HEK293 (cell line): Measurements from ENCODE around the gene SIGMAR1.

ENCODE experiments used
- CTCF ChIA-PET: fragments of 350-600 bp; formaldehyde crosslinking; extraction: SDS; loops from one replicate; lab custom pipeline; 2021; ENCODE audit warnings: antibody characterized with exemption; lab: Yijun Ruan, JAX
- POLR2A ChIA-PET: fragments of 300-600 bp; formaldehyde crosslinking; extraction: SDS; loops from one replicate; lab custom pipeline; 2020; ENCODE audit warnings: antibody characterized with exemption, inconsistent platforms; lab: Yijun Ruan, JAX
- H3K27ac ChIP-seq: fragments of 200-500 bp; sonication (Bioruptor generic); 2 replicates; pipeline ENCODE4 v1.5.1; 2014; ENCODE audit warnings: low read depth, low read length, control low read depth, inconsistent platforms; ENCODE audit errors: extremely low read depth
- H3K36me3 ChIP-seq, 2 experiments: fragments of 200-500 bp in 1 of 2; sonication (Bioruptor generic) in 1 of 2; 1 replicate in 1 of 2; 2 replicates in 1 of 2; pipeline ENCODE4 v1.5.1; 2014 to 2017; ENCODE audit warnings: inconsistent platforms in 2 of 2, low read length in 2 of 2; ENCODE audit not compliant: control insufficient read depth in 2 of 2, insufficient read depth in 1 of 2
- H3K4me1 ChIP-seq: fragments of 200-500 bp; sonication (Bioruptor generic); 2 replicates; pipeline ENCODE4 v1.5.1; 2014; ENCODE audit warnings: mild to moderate bottlenecking, low read length, inconsistent platforms; ENCODE audit not compliant: control insufficient read depth, insufficient read depth
- H3K4me3 ChIP-seq: 2 replicates; pipeline ENCODE4 v1.5.1; 2011; ENCODE audit warnings: low read depth, mild to moderate bottlenecking, control low read depth, low read length, moderate library complexity
- H3K9me3 ChIP-seq: fragments of 200-500 bp; sonication (Bioruptor generic); 2 replicates; pipeline ENCODE4 v1.5.1; 2014; ENCODE audit warnings: low read depth, low read length, inconsistent platforms; ENCODE audit not compliant: control insufficient read depth, insufficient read depth
- GFI1B ChIP-seq: fragments of 450-650 bp; formaldehyde crosslinking; IDR thresholded peaks from 2 replicates; pipeline ENCODE4 v1.5.1; 2016; ENCODE audit warnings: missing biosample characterization, missing genetic modification characterization
- GLI2 ChIP-seq: fragments of 450-650 bp; formaldehyde crosslinking; IDR thresholded peaks from 2 replicates; pipeline ENCODE4; 2017; ENCODE audit warnings: missing biosample characterization, missing genetic modification characterization, low read depth, borderline replicate concordance
- GLIS1 ChIP-seq: fragments of 450-650 bp; formaldehyde crosslinking; IDR thresholded peaks from 2 replicates; pipeline ENCODE4 v1.5.1; 2016; ENCODE audit warnings: missing biosample characterization, missing genetic modification characterization
- GLIS2 ChIP-seq: fragments of 450-650 bp; formaldehyde crosslinking; IDR thresholded peaks from 2 replicates; pipeline ENCODE4 v1.5.1; 2016; ENCODE audit warnings: missing biosample characterization, missing genetic modification characterization
- IKZF3 ChIP-seq: fragments of 450-650 bp; IDR thresholded peaks from 2 replicates; pipeline ENCODE4 v1.5.0; 2018; ENCODE audit warnings: missing biosample characterization, mild to moderate bottlenecking, missing genetic modification characterization, moderate library complexity
- PRDM1 ChIP-seq: fragments of 450-650 bp; formaldehyde crosslinking; IDR thresholded peaks from 2 replicates; pipeline ENCODE4; 2016; ENCODE audit warnings: missing biosample characterization, missing genetic modification characterization
- SALL2 ChIP-seq: fragments of 450-650 bp; formaldehyde crosslinking; IDR thresholded peaks from 2 replicates; pipeline ENCODE4 v1.5.0; 2017; ENCODE audit warnings: missing biosample characterization, mild to moderate bottlenecking, missing genetic modification characterization, borderline replicate concordance
- SCRT2 ChIP-seq: fragments of 450-650 bp; formaldehyde crosslinking; IDR thresholded peaks from 2 replicates; pipeline ENCODE4 v1.5.1; 2016; ENCODE audit warnings: missing biosample characterization, missing genetic modification characterization
- SP2 ChIP-seq: fragments of 450-650 bp; formaldehyde crosslinking; IDR thresholded peaks from 2 replicates; pipeline ENCODE4 v1.5.1; 2016; ENCODE audit warnings: missing biosample characterization, missing genetic modification characterization
- SP3 ChIP-seq: fragments of 450-650 bp; formaldehyde crosslinking; IDR thresholded peaks from 2 replicates; pipeline ENCODE4 v1.5.1; 2016; ENCODE audit warnings: missing biosample characterization, missing genetic modification characterization
- ZEB2 ChIP-seq: fragments of 450-650 bp; formaldehyde crosslinking; IDR thresholded peaks from 2 replicates; pipeline ENCODE4 v1.5.1; 2016; ENCODE audit warnings: missing biosample characterization, missing genetic modification characterization
- ZFHX2 ChIP-seq: fragments of 450-650 bp; formaldehyde crosslinking; conservative IDR thresholded peaks from 2 replicates; pipeline ENCODE4 v1.5.1; 2016; ENCODE audit warnings: missing biosample characterization, missing genetic modification characterization
- ZIC2 ChIP-seq: fragments of 450-650 bp; formaldehyde crosslinking; IDR thresholded peaks from 2 replicates; pipeline ENCODE4 v1.5.1; 2016; ENCODE audit warnings: missing biosample characterization, missing genetic modification characterization
- ZNF112 ChIP-seq: fragments of 450-650 bp; formaldehyde crosslinking; IDR thresholded peaks from 2 replicates; pipeline ENCODE4 v1.5.0; 2017; ENCODE audit warnings: missing biosample characterization, missing genetic modification characterization
- ZNF155 ChIP-seq: fragments of 450-650 bp; formaldehyde crosslinking; IDR thresholded peaks from 2 replicates; pipeline ENCODE4 v1.5.1; 2016; ENCODE audit warnings: missing biosample characterization, missing genetic modification characterization
- ZNF239 ChIP-seq: fragments of 450-650 bp; formaldehyde crosslinking; IDR thresholded peaks from 2 replicates; pipeline ENCODE4 v1.5.1; 2016; ENCODE audit warnings: missing biosample characterization, missing genetic modification characterization
- ZNF302 ChIP-seq: fragments of 450-650 bp; formaldehyde crosslinking; IDR thresholded peaks from 2 replicates; pipeline ENCODE4 v1.5.1; 2016; ENCODE audit warnings: missing biosample characterization, missing genetic modification characterization, low read depth
- ZNF391 ChIP-seq: fragments of 450-650 bp; formaldehyde crosslinking; IDR thresholded peaks from 2 replicates; pipeline ENCODE4 v1.5.1; 2016; ENCODE audit warnings: low read depth, missing biosample characterization, missing genetic modification characterization, borderline replicate concordance
- ZNF530 ChIP-seq: fragments of 450-650 bp; formaldehyde crosslinking; IDR thresholded peaks from 2 replicates; pipeline ENCODE4 v1.5.1; 2016; ENCODE audit warnings: low read depth, missing biosample characterization, missing genetic modification characterization
- ZNF555 ChIP-seq: fragments of 450-650 bp; formaldehyde crosslinking; conservative IDR thresholded peaks from 2 replicates; pipeline ENCODE4 v1.5.1; 2017; ENCODE audit warnings: missing biosample characterization, mild to moderate bottlenecking, missing genetic modification characterization, inconsistent platforms
- ZNF585B ChIP-seq: fragments of 450-650 bp; formaldehyde crosslinking; IDR thresholded peaks from 2 replicates; pipeline ENCODE4 v1.5.1; 2016; ENCODE audit warnings: missing biosample characterization, missing genetic modification characterization
- ZNF596 ChIP-seq: fragments of 450-650 bp; IDR thresholded peaks from 2 replicates; pipeline ENCODE4 v1.5.0; 2018; ENCODE audit warnings: missing biosample characterization, mild to moderate bottlenecking, missing genetic modification characterization, moderate library complexity
- ZNF600 ChIP-seq: fragments of 450-650 bp; formaldehyde crosslinking; IDR thresholded peaks from 2 replicates; pipeline ENCODE4 v1.5.1; 2016; ENCODE audit warnings: missing biosample characterization, missing genetic modification characterization
- ZNF623 ChIP-seq: fragments of 450-650 bp; formaldehyde crosslinking; IDR thresholded peaks from 2 replicates; pipeline ENCODE4 v1.5.1; 2016; ENCODE audit warnings: missing biosample characterization, missing genetic modification characterization
- ZNF626 ChIP-seq: fragments of 450-650 bp; sonication (Bioruptor Pico); formaldehyde crosslinking; IDR thresholded peaks from 2 replicates; pipeline ENCODE4 v1.5.1; 2018; ENCODE audit warnings: missing biosample characterization, missing genetic modification characterization, inconsistent platforms
- ZNF670 ChIP-seq: fragments of 450-650 bp; formaldehyde crosslinking; IDR thresholded peaks from 2 replicates; pipeline ENCODE4 v1.5.1; 2016; ENCODE audit warnings: missing biosample characterization, missing genetic modification characterization, low read depth
- ZNF777 ChIP-seq: fragments of 450-650 bp; formaldehyde crosslinking; IDR thresholded peaks from 2 replicates; pipeline ENCODE4 v1.5.1; 2017; ENCODE audit warnings: missing biosample characterization, missing genetic modification characterization, borderline replicate concordance
- TF ChIP-seq, protein P1 (sequence below): fragments of 450-650 bp; formaldehyde crosslinking; IDR thresholded peaks from 2 replicates; pipeline ENCODE4 v1.5.1; 2016; ENCODE audit warnings: missing biosample characterization, missing genetic modification characterization, low read depth
- TF ChIP-seq, protein P2 (sequence below): fragments of 450-650 bp; formaldehyde crosslinking; IDR thresholded peaks from 2 replicates; pipeline ENCODE4 v1.5.1; 2016; ENCODE audit warnings: missing biosample characterization, missing genetic modification characterization
- TF ChIP-seq, protein P3 (sequence below): fragments of 450-650 bp; formaldehyde crosslinking; IDR thresholded peaks from 2 replicates; pipeline ENCODE4 v1.5.1; 2016; ENCODE audit warnings: missing biosample characterization, missing genetic modification characterization
- TF ChIP-seq, protein P4 (sequence below): fragments of 450-650 bp; IDR thresholded peaks from 2 replicates; pipeline ENCODE4 v1.5.1; 2018; ENCODE audit warnings: missing biosample characterization, missing genetic modification characterization

SIGMAR1 gene

DNA sequence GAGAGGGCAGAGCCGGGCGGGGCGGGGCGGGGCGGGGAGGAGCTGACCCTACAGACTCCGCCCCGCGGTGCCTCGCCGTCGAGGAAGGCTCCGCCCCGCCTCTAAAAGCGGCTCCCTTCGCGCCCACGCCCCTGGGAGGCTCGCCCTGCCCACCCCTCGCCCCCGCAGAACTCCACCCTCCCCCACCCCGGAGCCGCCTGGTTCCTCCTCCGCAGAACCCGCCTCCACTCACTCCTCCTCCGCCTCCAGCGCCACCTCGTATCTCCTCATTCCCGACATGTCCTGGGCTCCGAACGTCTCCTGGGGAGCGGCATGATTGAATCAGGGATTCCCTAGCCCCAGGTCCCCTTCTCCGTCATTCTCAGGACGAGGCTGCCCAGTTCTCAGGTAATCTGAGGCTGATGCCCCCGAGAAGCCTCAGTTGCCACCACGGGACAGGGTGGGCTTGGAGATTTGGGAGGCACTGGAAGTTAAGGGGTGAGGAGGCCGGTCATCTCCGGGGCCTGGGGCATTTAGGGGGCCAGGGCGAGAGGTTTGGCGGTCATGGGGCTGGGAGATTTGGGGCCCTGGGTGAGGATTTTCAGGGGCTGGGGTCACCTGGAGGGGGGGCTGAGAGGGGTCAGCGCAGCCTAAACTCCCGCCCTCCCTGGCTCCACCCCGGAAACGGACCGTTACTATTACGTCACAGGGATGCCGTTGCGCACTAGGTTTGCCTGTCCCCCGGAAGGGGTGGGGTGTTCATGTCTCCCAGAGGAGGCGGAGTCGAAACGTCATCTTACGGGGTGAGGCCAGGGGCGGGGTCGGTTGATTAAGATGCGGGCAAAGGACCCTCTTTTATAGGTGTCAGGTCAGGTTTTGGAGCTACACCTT lies 28.0 kb upstream of the SIGMAR1 start:
- peaks cover 0 to 26% of the 10 kb centered on the region in 2 experiments; a peak in 1 of 3 replicates for H3K36me3 ChIP-seq
- peak overlapping the region; percentile 74 for H3K4me3 ChIP-seq
- POLR2A ChIA-PET = interaction anchor here (0.7 to 1.6 kb wide), 9 partner anchors 9 to 786 kb away, joined by 3 to 14 read pairs (median 4); partner anchors contain the start of genes GALT, IL11RA and SIGMAR1
- CTCF ChIA-PET = interaction anchor here (0.5 to 2.2 kb wide), 5 partner anchors 31 to 907 kb away, joined by 3 to 8 read pairs (median 5); no protein-coding TSS in a partner anchor
- H3K27ac ChIP-seq = peak overlapping the region; percentile 87
- peaks cover 5% of the 10 kb centered on the region; the same call in 1 of the 2 replicates for H3K4me1 ChIP-seq
- no peaks in the 10 kb centered on the region for H3K9me3 ChIP-seq
- no peak for TF ChIP-seq ZNF555
- no peak for TF ChIP-seq ZNF239 (tag by site-specific recombination)
- no peak for TF ChIP-seq GLIS1
- no peak for TF ChIP-seq ZNF626
- TF ChIP-seq, protein P1, sequence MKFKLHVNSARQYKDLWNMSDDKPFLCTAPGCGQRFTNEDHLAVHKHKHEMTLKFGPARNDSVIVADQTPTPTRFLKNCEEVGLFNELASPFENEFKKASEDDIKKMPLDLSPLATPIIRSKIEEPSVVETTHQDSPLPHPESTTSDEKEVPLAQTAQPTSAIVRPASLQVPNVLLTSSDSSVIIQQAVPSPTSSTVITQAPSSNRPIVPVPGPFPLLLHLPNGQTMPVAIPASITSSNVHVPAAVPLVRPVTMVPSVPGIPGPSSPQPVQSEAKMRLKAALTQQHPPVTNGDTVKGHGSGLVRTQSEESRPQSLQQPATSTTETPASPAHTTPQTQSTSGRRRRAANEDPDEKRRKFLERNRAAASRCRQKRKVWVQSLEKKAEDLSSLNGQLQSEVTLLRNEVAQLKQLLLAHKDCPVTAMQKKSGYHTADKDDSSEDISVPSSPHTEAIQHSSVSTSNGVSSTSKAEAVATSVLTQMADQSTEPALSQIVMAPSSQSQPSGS = peak; percentile 94
- peak; percentile 65 for TF ChIP-seq SP3 (tag by site-specific recombination)
- TF ChIP-seq, protein P2, sequence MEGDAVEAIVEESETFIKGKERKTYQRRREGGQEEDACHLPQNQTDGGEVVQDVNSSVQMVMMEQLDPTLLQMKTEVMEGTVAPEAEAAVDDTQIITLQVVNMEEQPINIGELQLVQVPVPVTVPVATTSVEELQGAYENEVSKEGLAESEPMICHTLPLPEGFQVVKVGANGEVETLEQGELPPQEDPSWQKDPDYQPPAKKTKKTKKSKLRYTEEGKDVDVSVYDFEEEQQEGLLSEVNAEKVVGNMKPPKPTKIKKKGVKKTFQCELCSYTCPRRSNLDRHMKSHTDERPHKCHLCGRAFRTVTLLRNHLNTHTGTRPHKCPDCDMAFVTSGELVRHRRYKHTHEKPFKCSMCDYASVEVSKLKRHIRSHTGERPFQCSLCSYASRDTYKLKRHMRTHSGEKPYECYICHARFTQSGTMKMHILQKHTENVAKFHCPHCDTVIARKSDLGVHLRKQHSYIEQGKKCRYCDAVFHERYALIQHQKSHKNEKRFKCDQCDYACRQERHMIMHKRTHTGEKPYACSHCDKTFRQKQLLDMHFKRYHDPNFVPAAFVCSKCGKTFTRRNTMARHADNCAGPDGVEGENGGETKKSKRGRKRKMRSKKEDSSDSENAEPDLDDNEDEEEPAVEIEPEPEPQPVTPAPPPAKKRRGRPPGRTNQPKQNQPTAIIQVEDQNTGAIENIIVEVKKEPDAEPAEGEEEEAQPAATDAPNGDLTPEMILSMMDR = no peak; the same call in 1 of the 2 replicates
- TF ChIP-seq IKZF3 (tag by site-specific recombination) = peak; percentile 72
- no peak for TF ChIP-seq ZEB2 (tag by site-specific recombination)
- no peak for TF ChIP-seq ZNF596 (tag by site-specific recombination)
- no peak for TF ChIP-seq GLI2
- no peak for TF ChIP-seq ZNF112 (tag by site-specific recombination)
- TF ChIP-seq ZFHX2 (tag by site-specific recombination) = peak; percentile 95
- TF ChIP-seq SALL2 (tag by site-specific recombination) = no peak
- TF ChIP-seq ZNF530 (tag by site-specific recombination) = no peak
- TF ChIP-seq ZNF155 (tag by site-specific recombination) = no peak
- no peak for TF ChIP-seq ZNF623 (tag by site-specific recombination)
- no peak for TF ChIP-seq ZNF600 (tag by site-specific recombination)
- TF ChIP-seq ZNF302 (tag by site-specific recombination) = no peak
- TF ChIP-seq ZNF585B = no peak
- TF ChIP-seq, protein P3, sequence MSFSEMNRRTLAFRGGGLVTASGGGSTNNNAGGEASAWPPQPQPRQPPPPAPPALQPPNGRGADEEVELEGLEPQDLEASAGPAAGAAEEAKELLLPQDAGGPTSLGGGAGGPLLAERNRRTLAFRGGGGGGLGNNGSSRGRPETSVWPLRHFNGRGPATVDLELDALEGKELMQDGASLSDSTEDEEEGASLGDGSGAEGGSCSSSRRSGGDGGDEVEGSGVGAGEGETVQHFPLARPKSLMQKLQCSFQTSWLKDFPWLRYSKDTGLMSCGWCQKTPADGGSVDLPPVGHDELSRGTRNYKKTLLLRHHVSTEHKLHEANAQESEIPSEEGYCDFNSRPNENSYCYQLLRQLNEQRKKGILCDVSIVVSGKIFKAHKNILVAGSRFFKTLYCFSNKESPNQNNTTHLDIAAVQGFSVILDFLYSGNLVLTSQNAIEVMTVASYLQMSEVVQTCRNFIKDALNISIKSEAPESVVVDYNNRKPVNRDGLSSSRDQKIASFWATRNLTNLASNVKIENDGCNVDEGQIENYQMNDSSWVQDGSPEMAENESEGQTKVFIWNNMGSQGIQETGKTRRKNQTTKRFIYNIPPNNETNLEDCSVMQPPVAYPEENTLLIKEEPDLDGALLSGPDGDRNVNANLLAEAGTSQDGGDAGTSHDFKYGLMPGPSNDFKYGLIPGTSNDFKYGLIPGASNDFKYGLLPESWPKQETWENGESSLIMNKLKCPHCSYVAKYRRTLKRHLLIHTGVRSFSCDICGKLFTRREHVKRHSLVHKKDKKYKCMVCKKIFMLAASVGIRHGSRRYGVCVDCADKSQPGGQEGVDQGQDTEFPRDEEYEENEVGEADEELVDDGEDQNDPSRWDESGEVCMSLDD (tag by site-specific recombination) = peak; percentile 72; the same call in 1 of the 2 replicates
- TF ChIP-seq GFI1B (tag by site-specific recombination) = no peak
- peak; percentile 54 for TF ChIP-seq GLIS2 (tag by site-specific recombination)
- TF ChIP-seq ZNF777 (tag by site-specific recombination) = no peak
- TF ChIP-seq, protein P4, sequence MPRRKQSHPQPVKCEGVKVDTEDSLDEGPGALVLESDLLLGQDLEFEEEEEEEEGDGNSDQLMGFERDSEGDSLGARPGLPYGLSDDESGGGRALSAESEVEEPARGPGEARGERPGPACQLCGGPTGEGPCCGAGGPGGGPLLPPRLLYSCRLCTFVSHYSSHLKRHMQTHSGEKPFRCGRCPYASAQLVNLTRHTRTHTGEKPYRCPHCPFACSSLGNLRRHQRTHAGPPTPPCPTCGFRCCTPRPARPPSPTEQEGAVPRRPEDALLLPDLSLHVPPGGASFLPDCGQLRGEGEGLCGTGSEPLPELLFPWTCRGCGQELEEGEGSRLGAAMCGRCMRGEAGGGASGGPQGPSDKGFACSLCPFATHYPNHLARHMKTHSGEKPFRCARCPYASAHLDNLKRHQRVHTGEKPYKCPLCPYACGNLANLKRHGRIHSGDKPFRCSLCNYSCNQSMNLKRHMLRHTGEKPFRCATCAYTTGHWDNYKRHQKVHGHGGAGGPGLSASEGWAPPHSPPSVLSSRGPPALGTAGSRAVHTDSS (tag by site-specific recombination) = no peak
- TF ChIP-seq ZNF391 (tag by site-specific recombination) = no peak
- no peak for TF ChIP-seq ZNF670 (tag by site-specific recombination)
- TF ChIP-seq SCRT2 (tag by site-specific recombination) = no peak
- 0 out of 2 replicates have a peak, but pooled peaks have one; percentile 20 for TF ChIP-seq ZIC2 (tag by site-specific recombination)
- TF ChIP-seq PRDM1 (tag by site-specific recombination) = no peak
- TF ChIP-seq SP2 (tag by site-specific recombination) = peak; percentile 73
